ENCODE results near the gene ASPG. TPM values are rescaled to one million over a fixed set of nuclear protein-coding genes. Genes with fewer than 3 reads are reported as not detected.
A peak's percentile ranks its signal among the peaks of the same experiment; 100 is the strongest.

Gene ASPG
- total and polyA plus RNA-seq, 8 donors = 1.4 to 32.2 (median 11.4) TPM

GRCh38 chr14:104111301-104112112, 26.0 kb downstream of the ASPG start:
- TF ChIP-seq, protein P1, sequence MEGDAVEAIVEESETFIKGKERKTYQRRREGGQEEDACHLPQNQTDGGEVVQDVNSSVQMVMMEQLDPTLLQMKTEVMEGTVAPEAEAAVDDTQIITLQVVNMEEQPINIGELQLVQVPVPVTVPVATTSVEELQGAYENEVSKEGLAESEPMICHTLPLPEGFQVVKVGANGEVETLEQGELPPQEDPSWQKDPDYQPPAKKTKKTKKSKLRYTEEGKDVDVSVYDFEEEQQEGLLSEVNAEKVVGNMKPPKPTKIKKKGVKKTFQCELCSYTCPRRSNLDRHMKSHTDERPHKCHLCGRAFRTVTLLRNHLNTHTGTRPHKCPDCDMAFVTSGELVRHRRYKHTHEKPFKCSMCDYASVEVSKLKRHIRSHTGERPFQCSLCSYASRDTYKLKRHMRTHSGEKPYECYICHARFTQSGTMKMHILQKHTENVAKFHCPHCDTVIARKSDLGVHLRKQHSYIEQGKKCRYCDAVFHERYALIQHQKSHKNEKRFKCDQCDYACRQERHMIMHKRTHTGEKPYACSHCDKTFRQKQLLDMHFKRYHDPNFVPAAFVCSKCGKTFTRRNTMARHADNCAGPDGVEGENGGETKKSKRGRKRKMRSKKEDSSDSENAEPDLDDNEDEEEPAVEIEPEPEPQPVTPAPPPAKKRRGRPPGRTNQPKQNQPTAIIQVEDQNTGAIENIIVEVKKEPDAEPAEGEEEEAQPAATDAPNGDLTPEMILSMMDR (IDR thresholded peaks at IDR 0.05) = no peak
- intact Hi-C loops (cut with DNase I) = no loop called here
- ATAC-seq (no peak), DNase-seq (peak in 1 of 4 donors; percentile 68)
- Histone ChIP-seq H3K9me3 (no peaks in the 10 kb centered on the region), H3K27me3 (peaks cover 8 to 70% of the 10 kb centered on the region in 2 donors), H3K36me3 (no peaks in the 10 kb centered on the region), H3K27ac (no peak overlapping the region), H3K4me1 (peaks cover 0 to 4% of the 10 kb centered on the region in 2 donors), H3K4me3 (no peak overlapping the region)

DNA sequence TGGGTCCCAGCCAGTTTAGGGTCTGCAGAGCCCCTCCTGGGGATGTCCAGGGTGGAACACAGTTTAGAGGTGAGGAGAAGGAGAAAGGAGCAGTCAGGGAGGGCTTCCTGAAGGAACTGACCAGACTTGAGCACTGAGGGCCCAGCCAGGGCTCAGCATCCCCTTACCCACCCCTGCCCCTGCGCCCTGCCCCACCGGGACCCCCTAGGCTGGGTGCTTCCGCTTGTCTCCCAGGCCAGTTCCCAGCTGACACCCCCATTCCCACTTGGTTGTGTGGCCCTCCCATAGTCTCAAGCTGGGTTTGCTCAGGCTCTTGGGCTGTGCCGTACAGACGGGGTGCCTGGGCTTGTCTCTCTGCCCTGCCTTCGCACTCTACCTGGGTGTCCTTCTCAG, 26.6 kb downstream of the ASPG start:
- peak in 1 of 4 donors; percentile 49 for DNase-seq
- Histone ChIP-seq H3K9me3 (no peaks in the 10 kb centered on the region), H3K27me3 (peaks cover 14 to 76% of the 10 kb centered on the region in 2 donors), H3K27ac (no peak overlapping the region), H3K4me3 (no peak overlapping the region), H3K36me3 (no peaks in the 10 kb centered on the region), H3K4me1 (peaks cover 0 to 9% of the 10 kb centered on the region in 2 donors)
- intact Hi-C loops (cut with DNase I) = no loop called here
- TF ChIP-seq, protein P1 (IDR thresholded peaks at IDR 0.05) = no peak
- no peak for ATAC-seq

DNA sequence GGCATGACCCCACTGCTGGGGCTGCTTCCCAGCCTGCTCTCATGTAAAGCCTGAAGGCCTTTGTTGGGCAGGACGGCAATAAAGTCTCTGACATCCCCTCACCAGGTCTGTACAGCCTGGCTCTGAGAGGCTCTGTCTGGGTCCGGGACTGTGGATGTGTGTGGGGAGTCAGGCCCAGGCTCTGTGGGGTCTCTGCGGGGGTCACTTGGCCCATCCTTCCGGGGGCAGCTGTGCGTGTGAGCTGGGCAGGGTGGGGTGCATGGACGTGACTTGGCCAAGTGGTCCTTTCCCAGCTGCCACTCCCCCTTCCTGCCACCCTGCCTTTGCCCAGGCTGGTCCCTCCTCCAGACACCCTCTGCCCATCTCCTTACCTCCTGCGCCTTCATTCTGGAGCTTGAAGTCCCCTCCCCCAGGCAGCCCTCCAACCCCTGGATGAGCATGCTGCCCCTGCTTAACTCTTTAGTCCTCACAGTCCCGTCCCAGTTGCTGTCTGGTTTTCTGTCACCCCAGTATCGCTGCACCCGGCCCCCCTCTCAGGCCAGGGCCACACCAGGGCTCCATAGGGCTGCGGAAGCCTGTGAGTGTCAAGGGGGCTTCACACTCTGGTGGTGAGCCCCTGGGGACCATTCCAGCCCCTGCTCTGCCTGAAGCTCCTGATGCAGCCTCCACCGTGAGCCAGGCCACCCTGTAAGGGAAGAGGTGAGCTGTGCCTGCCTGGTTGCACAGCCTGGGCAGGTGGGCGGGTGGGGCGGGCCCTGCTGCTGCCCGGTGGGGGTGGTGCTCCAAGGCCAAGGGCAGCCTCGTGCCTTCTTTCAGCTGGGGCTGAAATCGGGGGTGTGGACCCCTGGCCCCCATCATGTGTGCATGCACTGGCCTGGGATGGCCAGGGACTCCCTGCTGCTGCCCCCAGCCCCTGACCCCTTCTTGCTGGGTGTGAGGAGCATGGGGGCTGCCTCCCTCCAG, 27.4 kb downstream of the ASPG start:
- TF ChIP-seq, protein P1 (IDR thresholded peaks at IDR 0.05) = no peak
- no peaks in the 10 kb centered on the region for H3K36me3 ChIP-seq
- H3K4me1 ChIP-seq = peaks cover 0 to 17% of the 10 kb centered on the region in 2 donors
- no peaks in the 10 kb centered on the region for H3K9me3 ChIP-seq
- intact Hi-C loops (cut with DNase I) = no loop called here
- no peak overlapping the region for H3K4me3 ChIP-seq
- peak in 1 of 4 donors; percentile 73 for DNase-seq
- no peak for ATAC-seq
- H3K27ac ChIP-seq = no peak overlapping the region
- peaks cover 22 to 83% of the 10 kb centered on the region in 2 donors for H3K27me3 ChIP-seq

DNA sequence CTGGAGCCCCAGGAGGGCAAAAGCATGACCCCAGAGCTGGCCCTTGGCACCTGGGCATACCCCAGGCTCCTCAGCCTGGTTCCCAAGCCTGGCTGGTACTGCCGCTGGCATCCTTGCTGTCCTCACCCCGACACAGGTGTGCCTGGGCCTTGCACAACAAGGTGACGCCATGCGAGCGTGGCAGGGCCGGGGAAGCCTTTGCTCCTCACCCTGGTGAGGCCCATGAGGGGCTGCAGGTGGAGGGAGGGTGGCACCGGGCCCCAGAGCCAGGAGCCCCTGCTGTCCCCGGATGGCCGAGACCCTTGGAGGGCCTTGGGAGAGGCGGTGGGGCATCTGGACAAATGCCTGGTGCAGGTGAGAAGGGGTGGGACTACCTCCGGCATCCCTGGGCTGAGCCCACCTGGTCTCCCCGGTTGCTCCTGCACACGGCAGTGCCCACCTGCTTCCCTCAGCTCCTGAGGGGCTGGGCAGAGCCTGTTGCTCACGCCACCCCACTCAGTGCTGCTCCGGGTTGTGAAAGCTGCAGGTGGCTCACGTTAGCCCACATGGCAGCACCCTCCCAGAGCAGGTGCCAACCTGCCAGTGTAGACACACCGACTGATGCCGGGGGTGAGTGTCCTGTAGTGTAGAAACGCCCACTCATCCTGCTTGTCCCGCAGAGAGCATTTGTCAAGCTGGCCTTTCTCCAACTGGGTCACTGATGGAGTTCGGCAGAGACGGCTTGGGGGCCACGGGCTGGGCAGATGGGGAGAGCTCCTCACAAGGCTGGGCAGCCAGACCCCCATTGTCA, 28.3 kb downstream of the ASPG start:
- Histone ChIP-seq H3K4me1 (peaks cover 0 to 17% of the 10 kb centered on the region in 2 donors), H3K27ac (no peak overlapping the region), H3K36me3 (no peaks in the 10 kb centered on the region), H3K4me3 (no peak overlapping the region), H3K27me3 (peaks cover 31 to 85% of the 10 kb centered on the region in 2 donors), H3K9me3 (no peaks in the 10 kb centered on the region)
- intact Hi-C loops (cut with DNase I) = no loop called here
- TF ChIP-seq, protein P1 (IDR thresholded peaks at IDR 0.05) = no peak
- ATAC-seq = no peak
- DNase-seq = peak in 1 of 4 donors; percentile 70

All from left lung (tissue), 10 donors.